NOMO-1 treated with dmso at 0.1 percent for 144 hours (cell line): Measurements from ENCODE around the gene CYP4F11.
A peak's percentile ranks its signal among the peaks of the same experiment; 100 is the strongest.
"Not testable (repeated sequence)": the region's sequence is repeated elsewhere in the genome, so short reads cannot be mapped to it uniquely, and the experiment has no call there.

ENCODE experiments used
- DNase-seq: peaks from one replicate; lab custom pipeline; 2025; ENCODE audit not compliant: unreplicated experiment; lab: John Stamatoyannopoulos, UW

CYP4F11 gene

GRCh38 chr19:15885919-15886318, 48.4 kb downstream of the CYP4F11 start:
- DNase-seq = no peak

DNA sequence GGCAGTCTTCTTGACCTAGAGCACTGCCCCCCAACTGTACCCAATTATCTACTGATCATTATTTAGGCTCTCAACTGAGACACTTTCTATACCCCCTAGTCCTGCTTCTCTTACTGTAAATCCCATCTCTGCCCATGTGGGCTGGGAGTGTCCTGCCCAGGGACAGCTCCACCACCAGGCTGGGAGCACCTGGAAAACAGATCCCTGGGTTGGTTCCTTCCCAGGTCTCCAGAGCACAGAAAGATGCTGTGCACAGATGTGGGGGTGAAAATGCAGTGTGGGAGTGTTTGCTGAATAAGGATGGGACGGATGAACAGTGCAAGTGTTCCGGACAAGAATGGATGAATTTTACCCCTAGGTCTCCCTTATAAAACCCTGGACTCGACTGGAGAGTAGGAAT, 49.2 kb downstream of the CYP4F11 start:
- no peak for DNase-seq

GRCh38 chr19:15883329-15883728, 51.0 kb downstream of the CYP4F11 start:
- DNase-seq = not testable (repeated sequence)

DNA sequence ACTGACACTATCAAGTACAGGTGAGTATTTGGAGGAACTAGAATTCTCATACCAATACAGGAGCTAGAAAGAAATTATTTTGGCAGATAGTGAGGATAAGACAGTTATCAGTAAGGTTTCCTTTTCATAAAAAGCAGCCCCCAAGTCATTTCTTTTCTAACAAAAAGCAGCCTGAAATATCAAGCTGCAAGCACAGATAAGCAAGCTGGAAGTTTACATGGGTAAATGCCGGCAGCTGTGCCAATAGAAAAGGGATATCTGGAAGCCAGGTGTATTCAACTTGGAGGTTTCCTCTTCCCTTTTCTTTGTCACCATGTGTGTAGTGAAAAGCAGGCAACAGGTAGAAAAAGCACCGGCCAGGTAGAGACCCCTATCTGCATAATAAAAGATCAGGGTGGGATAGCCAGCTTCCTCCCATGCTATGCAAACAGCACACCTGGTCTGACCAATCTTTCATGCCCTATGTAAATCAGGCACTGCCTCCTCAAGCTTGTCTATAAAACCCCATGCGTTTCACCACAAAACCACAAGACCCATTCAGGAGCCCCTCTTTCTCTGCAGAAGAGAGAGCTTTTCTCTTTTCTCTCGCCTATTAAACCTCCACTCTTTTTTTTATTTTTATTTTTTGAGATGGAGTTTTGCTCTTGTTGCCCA, 59.4 kb downstream of the CYP4F11 start:
- DNase-seq = no peak

- DNase-seq = not testable (repeated sequence)
These were observed 60.6 kb downstream of the CYP4F11 start for GRCh38 chr19:15873771-15874170.

- DNase-seq = no peak
These were observed 62.8 kb downstream of the CYP4F11 start for GRCh38 chr19:15871570-15871969.

GRCh38 chr19:15869873-15870272, 64.5 kb downstream of the CYP4F11 start:
- DNase-seq = no peak

- DNase-seq = peak; percentile 97
These were observed 65.2 kb downstream of the CYP4F11 start for GRCh38 chr19:15869109-15869555.

DNA sequence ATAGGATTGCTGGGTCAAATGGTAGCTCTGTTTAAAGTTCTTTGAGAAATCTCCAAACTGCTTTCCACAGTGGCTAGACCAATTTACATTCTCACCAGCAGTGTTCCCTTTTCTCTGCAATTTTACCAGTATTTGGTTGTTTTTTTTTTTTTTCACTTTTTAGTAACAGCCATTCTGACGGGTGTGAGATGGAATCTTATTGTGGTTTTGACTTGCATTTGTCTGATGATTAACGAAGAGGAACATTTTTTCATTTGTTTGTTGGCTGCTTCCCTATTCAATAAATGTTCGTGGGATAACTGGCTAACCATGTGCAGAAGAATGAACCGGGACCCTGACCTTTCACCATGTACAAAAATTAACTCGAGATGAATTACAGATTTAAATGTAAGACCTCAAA, 67.7 kb downstream of the CYP4F11 start:
- no peak for DNase-seq

- no peak for DNase-seq
These were observed 69.5 kb downstream of the CYP4F11 start for GRCh38 chr19:15864824-15865223.

GRCh38 chr19:15863272-15863671, 71.1 kb downstream of the CYP4F11 start:
- no peak for DNase-seq

DNA sequence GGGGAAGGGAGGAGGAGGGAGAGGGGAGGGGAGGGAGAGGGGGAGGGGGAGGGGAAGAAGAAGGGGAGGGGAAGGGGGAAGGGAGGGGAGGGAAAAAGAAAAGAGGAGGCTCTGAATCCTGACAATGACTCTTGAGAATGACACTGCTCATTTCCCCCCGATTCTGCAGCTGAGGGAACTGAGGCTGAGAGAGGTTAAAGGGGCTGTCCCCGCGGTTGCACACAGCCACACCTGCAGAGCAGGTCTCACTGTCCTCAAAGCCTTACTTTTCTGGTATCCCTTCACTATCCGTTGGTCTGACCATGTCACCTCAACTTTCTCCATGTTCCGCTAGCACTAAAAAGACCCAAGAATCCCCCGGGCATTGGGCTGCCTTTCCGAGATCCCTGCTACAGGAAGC, 71.9 kb downstream of the CYP4F11 start:
- no peak for DNase-seq
